ENCODE data around the gene RALA.

DNA sequence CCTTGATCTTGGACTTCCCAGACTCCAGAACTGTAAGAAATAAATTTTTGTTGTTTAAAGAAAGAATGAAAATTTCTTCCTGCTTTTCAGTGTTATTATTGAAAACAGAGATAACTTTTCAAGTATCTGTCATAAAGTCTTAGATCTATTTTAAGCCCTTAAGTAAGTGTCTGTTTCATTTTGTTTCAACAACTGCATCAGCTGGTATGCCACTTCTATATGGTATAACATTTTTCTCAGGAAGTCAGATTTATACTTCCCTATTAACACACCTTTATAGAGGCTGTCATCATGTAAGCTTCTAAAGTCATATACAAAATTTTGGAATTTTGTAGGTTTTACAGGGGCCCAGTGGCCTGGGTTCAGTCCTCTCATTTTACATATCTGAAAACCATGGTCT is 24.4 kb downstream of the RALA start:
- TF ChIP-seq, protein P1, sequence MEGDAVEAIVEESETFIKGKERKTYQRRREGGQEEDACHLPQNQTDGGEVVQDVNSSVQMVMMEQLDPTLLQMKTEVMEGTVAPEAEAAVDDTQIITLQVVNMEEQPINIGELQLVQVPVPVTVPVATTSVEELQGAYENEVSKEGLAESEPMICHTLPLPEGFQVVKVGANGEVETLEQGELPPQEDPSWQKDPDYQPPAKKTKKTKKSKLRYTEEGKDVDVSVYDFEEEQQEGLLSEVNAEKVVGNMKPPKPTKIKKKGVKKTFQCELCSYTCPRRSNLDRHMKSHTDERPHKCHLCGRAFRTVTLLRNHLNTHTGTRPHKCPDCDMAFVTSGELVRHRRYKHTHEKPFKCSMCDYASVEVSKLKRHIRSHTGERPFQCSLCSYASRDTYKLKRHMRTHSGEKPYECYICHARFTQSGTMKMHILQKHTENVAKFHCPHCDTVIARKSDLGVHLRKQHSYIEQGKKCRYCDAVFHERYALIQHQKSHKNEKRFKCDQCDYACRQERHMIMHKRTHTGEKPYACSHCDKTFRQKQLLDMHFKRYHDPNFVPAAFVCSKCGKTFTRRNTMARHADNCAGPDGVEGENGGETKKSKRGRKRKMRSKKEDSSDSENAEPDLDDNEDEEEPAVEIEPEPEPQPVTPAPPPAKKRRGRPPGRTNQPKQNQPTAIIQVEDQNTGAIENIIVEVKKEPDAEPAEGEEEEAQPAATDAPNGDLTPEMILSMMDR (optimal IDR thresholded peaks at IDR 0.05 in 1 of 3, IDR thresholded peaks at IDR 0.05 in 1 of 3, conservative IDR thresholded peaks at IDR 0.05 in 1 of 3; ENCODE audit: extremely low read depth in 1 of 3, insufficient read depth in 2 of 3, low read length in 3 of 3), result no peak
- TF ChIP-seq EZH2 (IDR thresholded peaks at IDR 0.05; ENCODE audit: low read length), result no peak
